Globus pallidus (tissue), 1 donor: ENCODE results near the gene MYO3B.

Source experiments
- DNase-seq: peaks from one replicate; pipeline ENCODE4 v3.0.0-alpha.2; 2015; ENCODE audit warnings: low spot score

The MYO3B gene

GRCh38 chr2:170371231-170371998 lies 193.5 kb downstream of the MYO3B start:
- no peak for DNase-seq

DNA sequence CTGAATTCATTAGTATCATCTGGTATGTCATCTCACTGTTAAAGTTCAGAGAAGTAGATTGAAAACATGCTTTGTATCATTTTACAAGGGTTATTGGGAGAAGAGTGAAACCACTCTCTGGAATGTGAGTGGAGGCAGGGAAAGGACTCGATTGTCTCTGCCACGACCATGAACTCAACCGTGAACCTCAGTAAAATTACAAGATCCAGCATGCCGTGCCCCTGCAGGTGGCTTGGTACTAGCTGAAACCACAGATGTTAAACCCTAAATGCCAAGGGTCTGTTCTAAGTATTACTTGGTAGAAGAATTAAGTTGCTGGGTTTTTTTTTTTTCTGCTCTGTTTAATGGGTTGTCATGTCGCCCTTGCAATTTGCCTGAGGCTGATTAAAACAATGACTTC lies 197.2 kb downstream of the MYO3B start:
- no peak for DNase-seq

- DNase-seq, result no peak
These were observed 199.7 kb downstream of the MYO3B start for GRCh38 chr2:170377500-170378207.

- DNase-seq, result no peak
These were observed 202.3 kb downstream of the MYO3B start for GRCh38 chr2:170380267-170380666.

- DNase-seq, result no peak
These were observed 203.7 kb downstream of the MYO3B start for GRCh38 chr2:170381678-170382077.

DNA sequence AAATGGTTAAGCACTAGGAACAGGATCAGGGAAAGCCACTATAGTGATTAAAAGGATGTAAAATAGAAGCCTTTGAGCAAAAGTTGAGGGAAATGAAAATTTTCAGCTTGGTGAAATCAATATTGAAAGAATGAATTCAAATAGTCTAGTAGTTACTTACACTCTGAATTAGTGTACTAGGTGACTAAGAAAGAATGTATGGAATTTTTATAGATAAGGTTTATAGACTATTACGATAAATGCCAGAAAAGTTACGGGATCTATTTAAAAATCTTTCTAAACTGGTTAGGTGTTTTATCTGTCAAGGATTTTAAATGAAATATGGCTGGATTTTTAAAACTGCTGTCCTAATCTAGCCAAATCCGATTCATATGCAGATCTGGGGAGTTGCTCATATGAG lies 208.6 kb downstream of the MYO3B start:
- DNase-seq, result no peak

GRCh38 chr2:170391018-170391417 lies 213.1 kb downstream of the MYO3B start:
- no peak for DNase-seq

GRCh38 chr2:170391697-170392096 lies 213.8 kb downstream of the MYO3B start:
- no peak for DNase-seq

DNA sequence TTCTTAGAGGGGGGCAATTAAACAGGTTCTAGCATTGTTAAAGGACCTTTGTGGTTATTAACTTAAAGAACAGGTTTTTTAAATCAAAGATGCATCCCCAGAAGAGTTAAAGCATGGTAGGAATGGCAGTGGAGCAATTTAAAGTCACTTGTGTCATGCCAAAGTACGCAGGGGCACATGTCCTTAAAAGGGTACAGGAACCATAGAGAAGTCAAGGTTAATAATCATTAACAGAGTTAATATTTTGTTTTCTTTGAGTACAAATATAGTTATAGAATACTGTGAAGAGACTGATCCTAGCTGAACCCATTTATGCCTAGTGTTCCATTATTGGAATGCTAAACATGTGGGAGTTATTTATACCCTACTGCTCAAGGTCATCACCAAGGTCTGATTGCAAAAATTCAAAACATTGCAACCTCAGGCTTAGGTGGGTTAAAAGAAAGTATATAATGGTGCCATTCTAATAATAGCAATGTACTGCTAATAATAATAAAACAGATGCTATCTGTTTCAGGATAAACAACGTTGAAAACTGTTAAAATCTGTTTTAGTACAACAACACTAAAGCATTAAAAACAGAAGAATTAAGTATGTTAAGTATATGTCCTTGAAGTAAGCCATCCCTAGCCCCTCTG lies 216.0 kb downstream of the MYO3B start:
- DNase-seq, result no peak

GRCh38 chr2:170394641-170395387 lies 216.9 kb downstream of the MYO3B start:
- DNase-seq, result no peak

- DNase-seq, result no peak
These were observed 219.0 kb downstream of the MYO3B start for GRCh38 chr2:170396799-170397459.

DNA sequence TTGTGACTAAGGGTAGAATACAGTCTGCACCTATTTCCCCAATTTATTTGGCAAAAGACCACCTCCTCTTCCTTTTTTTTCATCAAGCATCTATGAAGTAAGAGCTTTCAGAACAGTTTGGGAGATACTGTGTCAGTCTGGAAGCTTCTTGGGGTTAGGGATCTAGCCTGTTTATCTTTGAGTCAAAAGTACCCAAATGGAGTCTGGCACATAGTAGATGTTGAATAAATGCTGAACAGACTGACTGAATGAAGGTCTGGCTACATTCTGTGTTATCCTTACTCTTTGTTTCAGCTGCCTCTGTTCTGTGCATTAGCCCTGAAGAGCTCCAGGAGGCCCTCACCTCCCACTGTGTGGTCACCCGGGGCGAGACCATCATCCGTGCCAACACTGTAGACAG lies 223.2 kb downstream of the MYO3B start:
- no peak for DNase-seq

DNA sequence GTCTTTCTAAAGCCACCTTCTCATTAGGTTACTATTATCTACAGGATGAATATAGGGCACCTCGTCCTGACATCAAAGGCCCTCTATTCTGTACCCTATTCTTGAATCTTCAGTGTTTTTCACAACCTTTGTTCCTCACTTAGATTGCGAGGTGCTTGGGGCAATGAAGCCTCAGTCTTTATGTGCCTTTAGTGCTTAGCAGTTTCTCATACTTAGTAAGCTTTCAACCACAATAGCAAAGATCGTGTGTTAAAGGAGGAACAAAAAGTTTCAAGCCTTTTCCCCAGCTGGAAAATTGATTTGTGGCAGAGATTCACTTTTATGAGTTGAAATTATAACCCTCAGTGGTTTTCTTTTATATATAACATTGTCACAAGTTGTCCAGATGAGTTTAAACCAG lies 226.9 kb downstream of the MYO3B start:
- DNase-seq, result no peak

GRCh38 chr2:170405326-170405725 lies 227.4 kb downstream of the MYO3B start:
- DNase-seq, result no peak

DNA sequence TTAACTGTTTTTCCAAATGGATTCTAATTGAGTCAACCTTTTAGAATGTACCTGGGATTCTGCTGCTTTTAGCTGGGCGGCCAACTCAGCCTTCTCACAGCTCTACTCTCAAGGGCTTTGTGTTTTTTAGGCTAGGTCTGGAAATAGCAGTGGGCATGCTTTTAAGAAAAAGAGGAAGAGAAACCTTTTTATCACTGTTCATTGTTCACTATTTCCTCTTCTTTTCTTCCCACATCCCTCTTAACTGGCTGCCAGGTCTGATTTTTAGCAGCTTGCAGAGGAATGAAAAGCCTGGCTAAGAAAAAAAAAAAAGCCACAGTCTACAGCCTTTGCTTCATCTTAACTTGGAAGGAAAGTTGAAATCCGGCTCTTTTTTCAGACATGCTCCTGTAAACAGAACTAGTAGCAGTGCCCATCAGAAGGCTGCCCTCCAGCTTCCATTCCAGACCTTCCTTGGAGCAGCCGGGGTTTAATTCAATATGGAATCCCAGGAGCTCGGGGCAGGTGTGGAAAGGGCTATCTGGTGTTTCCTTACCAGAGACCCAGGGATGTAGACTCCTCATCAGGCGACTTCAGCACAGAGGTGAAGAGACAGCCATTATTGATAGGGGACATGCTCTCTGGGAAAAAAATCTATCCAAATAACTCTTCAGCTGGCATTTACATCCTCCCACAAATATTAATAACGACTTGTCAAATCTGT lies 230.7 kb downstream of the MYO3B start:
- DNase-seq, result peak; percentile 13

DNA sequence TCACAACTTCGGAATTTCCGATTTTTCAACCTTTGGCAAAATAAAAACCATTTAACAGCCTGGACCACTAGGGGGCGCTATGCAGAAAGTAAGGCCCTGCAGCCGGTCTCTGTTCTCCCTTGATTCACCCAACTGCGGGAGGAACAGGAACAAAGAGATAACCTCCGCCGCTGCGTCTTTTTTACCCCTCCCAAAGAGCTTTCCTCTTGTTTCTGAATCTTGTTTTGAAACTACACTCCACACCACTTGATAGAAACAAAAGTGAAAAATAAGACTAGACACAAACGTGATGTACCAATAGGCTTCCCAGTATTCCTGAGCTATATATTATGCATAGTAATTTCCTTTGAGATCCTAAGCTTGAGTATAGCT lies 231.2 kb downstream of the MYO3B start:
- peak; percentile 71 for DNase-seq

GRCh38 chr2:170411660-170412059 lies 233.7 kb downstream of the MYO3B start:
- no peak for DNase-seq

GRCh38 chr2:170420961-170421687 lies 243.2 kb downstream of the MYO3B start:
- no peak for DNase-seq

DNA sequence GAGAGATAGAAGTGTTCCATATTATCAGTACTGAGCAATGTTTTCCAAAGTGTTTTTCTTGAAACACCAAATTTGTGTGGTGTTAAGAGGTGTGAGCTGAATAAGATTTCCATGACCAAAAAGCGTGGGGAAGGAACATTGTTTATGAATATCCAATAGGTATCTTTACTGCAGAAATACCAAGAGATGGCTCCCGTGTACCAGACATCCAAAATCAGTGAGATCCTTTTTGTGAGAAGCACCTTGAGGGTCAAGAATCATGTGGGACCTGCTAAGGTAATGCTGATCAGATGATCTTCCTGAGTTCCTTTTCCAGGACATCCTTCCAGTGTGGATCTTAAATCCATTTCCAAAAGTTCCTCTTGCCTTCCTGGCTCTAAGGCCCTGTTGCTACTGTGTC lies 246.0 kb downstream of the MYO3B start:
- DNase-seq, result no peak

DNA sequence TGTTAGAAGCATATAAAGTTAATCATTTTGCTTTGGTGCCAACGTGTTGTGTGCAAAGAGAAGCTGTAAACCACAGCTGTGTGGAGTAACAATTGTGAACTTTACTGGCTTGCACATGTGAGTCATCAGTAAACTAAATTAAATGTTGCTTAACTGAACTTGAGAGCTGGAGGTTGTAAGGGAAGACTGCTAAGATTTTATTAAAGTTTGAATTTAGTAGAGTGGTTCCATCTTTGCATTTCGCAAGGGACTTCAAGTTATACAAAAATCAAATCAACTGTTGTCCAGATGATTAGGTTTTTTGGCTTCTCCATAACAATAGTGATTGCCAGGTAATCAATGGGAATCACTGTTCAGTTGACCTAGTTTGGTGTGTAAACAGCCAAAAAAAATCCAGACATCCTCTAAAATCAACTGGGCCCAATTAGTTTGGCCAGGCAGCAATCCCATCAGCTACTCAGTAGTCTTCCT lies 247.4 kb downstream of the MYO3B start:
- no peak for DNase-seq
